Hepatocyte (in vitro differentiated cells): ENCODE measurements around the gene CCL2.

Source experiments
- EZH2 ChIP-seq: fragments of 200-600 bp; sonication (generic); IDR thresholded peaks from 2 replicates; pipeline ENCODE4 v1.6.1; 2016; ENCODE audit warnings: antibody characterized with exemption, mild to moderate bottlenecking, borderline replicate concordance
- EZH2phosphoT487 ChIP-seq: fragments of 200-600 bp; sonication (generic); IDR thresholded peaks from one replicate; pipeline ENCODE4 v1.6.1; 2018; ENCODE audit warnings: antibody characterized with exemption, mild to moderate bottlenecking, low read depth, moderate library complexity; ENCODE audit not compliant: unreplicated experiment, severe bottlenecking
- TF ChIP-seq, protein P1 (sequence below): fragments of 200-600 bp; sonication (generic); IDR thresholded peaks from 2 replicates; pipeline ENCODE4 v1.5.1; 2016; ENCODE audit warnings: antibody characterized with exemption, mild to moderate bottlenecking; ENCODE audit not compliant: poor library complexity

DNA sequence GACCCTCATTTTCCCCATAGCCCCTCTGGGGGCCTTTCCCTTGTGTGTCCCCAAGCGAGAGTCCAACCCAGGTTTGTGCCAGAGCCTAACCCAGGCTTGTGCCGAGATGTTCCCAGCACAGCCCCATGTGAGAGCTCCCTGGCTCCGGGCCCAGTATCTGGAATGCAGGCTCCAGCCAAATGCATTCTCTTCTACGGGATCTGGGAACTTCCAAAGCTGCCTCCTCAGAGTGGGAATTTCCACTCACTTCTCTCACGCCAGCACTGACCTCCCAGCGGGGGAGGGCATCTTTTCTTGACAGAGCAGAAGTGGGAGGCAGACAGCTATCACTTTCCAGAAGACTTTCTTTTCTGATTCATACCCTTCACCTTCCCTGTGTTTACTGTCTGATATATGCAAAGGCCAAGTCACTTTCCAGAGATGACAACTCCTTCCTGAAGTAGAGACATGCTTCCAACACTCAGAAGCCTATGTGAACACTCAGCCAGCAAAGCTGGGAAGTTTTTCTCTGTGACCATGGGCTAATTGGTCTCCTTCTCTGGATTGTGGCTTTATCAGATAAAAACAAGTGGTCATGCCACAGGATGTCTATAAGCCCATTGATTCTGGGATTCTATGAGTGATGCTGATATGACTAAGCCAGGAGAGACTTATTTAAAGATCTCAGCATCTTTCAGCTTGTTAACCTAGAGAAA, 2.5 kb upstream of the CCL2 start:
- TF ChIP-seq, protein P1, sequence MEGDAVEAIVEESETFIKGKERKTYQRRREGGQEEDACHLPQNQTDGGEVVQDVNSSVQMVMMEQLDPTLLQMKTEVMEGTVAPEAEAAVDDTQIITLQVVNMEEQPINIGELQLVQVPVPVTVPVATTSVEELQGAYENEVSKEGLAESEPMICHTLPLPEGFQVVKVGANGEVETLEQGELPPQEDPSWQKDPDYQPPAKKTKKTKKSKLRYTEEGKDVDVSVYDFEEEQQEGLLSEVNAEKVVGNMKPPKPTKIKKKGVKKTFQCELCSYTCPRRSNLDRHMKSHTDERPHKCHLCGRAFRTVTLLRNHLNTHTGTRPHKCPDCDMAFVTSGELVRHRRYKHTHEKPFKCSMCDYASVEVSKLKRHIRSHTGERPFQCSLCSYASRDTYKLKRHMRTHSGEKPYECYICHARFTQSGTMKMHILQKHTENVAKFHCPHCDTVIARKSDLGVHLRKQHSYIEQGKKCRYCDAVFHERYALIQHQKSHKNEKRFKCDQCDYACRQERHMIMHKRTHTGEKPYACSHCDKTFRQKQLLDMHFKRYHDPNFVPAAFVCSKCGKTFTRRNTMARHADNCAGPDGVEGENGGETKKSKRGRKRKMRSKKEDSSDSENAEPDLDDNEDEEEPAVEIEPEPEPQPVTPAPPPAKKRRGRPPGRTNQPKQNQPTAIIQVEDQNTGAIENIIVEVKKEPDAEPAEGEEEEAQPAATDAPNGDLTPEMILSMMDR: no peak
- no peak for TF ChIP-seq EZH2phosphoT487
- no peak for TF ChIP-seq EZH2
